ENCODE measurements around the gene ARID3A.

DNA sequence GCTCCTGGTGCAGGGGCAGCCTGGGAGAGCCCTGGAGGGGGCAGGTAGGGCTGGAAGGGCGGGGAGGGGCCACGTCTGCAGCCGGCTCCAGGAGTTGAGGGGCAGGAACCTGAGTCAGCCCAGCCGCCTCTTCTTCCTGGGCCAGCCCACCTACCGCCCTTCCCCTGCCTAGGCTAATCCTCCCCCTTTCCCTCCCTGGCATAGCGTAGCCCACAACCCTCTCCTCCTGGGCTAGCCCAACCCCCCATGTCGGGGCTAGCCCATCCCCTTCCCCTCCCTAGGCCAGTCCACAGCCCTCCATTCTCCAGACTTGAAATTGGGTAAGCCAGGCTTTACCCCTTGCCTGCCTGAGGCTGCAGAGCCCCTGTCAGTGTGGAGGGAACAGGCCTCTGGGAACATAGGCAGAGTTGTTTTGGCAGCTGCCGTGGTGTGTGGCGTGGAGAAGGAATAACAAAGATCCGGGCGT, 37.7 kb downstream of the ARID3A start:
- TF ChIP-seq, protein P1, sequence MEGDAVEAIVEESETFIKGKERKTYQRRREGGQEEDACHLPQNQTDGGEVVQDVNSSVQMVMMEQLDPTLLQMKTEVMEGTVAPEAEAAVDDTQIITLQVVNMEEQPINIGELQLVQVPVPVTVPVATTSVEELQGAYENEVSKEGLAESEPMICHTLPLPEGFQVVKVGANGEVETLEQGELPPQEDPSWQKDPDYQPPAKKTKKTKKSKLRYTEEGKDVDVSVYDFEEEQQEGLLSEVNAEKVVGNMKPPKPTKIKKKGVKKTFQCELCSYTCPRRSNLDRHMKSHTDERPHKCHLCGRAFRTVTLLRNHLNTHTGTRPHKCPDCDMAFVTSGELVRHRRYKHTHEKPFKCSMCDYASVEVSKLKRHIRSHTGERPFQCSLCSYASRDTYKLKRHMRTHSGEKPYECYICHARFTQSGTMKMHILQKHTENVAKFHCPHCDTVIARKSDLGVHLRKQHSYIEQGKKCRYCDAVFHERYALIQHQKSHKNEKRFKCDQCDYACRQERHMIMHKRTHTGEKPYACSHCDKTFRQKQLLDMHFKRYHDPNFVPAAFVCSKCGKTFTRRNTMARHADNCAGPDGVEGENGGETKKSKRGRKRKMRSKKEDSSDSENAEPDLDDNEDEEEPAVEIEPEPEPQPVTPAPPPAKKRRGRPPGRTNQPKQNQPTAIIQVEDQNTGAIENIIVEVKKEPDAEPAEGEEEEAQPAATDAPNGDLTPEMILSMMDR (IDR thresholded peaks at IDR 0.05): no peak
- no peak for TF ChIP-seq POLR2A (IDR thresholded peaks at IDR 0.05)

Measured in uterus (tissue), 2 donors.